Hematopoietic multipotent progenitor cell treated with erythropoietin and hydrocortisone succinate and interleukin-3 and kit ligand, for 17 days (in vitro differentiated cells): Measurements from ENCODE around the gene PAFAH1B2.

ENCODE experiments used
- DNase-seq: peaks from one replicate; pipeline ENCODE4 v3.0.0-alpha.2; 2015; ENCODE audit warnings: low spot score

PAFAH1B2 gene

DNA sequence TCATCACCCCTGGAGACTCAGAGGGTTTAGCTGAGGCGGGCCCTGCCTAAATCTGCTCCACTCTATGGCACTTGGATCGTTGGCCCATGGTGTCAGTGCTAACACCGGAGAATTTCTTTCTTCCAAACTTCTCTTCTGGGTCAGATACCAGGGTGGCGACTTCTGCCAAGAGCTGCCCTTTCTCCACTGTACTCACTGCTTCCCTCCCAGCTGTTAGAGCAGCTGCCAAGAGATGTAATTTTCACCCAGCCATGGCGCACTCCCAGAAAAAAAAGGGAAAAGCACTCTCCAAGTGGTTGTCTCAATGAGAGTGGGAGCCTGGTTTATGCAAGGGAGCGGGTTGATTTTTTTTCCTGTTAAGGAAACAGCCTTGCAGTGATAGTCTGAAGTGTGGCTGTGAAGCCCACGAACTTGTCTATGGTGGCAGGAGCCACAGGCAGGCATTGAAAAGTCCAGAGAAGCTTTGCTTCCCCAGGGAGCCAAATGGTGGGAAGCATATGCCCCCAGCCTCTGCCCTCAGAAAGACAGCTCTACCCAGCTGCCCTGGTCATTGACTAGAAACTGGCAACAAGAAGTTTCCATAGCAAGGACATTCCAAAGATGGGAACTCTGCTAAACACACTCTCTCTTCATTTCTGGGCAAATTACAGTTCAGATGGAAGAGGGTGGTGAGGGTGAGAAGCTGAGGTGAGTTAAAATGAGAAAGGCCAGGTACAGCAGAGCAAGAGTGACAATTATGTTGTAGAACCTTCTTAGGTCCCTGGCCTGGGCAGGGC lies 77.1 kb downstream of the PAFAH1B2 start:
- no peak for DNase-seq

GRCh38 chr11:117221775-117222517 lies 77.9 kb downstream of the PAFAH1B2 start:
- no peak for DNase-seq

DNA sequence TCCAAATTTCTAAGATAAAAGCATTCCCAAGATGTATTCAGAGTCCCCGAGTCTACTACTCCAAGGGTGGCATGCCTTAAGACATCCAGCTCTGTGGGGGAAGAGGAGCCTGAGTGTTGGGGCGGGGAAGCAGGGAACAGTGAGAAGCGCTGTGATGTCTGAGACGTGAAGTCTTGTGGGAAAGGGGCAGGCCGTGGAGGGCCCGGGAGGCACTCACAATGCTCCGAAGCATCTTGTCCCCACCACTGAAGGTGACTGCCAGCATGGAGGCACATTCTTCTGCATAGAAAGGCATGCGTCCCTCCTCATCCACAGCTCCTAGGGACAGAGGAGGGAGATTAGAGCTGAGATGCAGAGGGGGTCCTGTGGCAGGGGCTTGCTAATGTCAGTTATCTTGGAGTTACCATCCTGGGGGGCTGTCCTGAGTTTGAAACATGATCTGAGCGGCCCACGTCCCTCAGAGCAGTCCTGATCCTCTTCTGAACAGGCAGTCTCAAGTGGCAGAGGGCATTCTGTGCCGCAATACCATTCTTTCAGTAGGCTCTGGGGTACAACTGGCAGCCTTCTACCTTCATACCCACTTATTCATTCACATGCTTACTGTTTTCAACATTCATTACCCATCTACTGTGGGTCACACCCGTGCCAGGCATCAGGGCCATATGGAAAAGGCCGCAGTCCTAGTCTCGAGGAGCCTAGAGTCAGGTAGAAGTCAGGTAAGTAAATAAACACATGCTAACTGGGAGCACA lies 79.1 kb downstream of the PAFAH1B2 start:
- DNase-seq: no peak

DNA sequence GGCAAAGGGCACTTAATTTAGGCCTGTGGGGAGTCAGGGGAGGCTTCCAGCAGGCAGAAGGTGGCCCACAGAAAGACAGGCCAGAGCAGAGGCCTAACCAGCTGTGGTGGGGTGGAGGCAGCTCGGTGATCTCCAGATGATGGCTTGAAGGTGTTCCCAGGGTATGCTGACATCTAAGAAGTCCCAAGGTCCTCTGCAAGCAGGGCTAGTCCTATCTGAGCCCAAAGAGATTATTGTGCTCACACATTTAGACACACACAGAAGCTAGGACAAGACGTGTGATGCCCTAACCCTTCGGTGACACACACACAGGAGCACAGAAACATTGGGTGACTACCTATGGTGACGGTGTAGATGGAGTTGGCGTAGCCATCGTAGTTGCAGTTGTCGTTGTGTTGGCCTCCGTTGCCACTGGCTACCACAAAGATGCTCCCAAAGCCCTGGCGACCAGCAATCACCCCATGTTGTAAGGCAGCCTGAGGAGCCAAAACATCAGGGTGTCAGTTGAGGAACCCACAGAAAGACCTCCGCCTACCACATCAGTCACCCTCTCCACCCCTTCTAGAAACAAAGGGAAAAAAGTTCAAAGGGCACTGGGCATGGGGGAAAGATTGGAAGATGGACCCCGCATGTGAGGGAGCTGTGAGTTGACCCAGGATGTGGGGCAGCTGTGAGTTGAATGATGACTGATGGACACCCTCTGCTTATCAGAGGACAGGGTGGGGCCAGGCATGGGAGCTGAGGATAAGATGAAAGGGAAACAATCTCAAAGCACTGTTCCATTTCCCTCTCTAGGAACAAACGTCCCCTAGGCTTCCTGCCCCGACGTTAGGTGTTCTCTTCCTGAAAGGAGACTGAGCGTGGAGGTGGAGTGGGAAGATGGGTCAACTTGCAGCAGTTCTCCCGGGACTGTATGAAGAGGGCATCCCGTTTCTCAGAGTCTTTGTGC lies 79.9 kb downstream of the PAFAH1B2 start:
- peak; percentile 61 for DNase-seq

- DNase-seq: no peak
These were observed 81.6 kb downstream of the PAFAH1B2 start for GRCh38 chr11:117225553-117226170.
